H1 (cell line): Measurements from ENCODE around the gene GATA5. TPM values are rescaled to one million over a fixed set of nuclear protein-coding genes. Genes with fewer than 3 reads are reported as not detected.
A peak's percentile ranks its signal among the peaks of the same experiment; 100 is the strongest.

ENCODE experiments used
- CHD7 ChIP-seq: fragments of 300-600 bp; sonication (generic); IDR thresholded peaks from 2 replicates; pipeline ENCODE4 v1.7.1; 2012; ENCODE audit warnings: low read length, moderate library complexity, mild to moderate bottlenecking, inconsistent platforms; ENCODE audit not compliant: insufficient replicate concordance
- CTCF ChIP-seq, 3 experiments: IDR thresholded peaks; 1 replicate in 2 of 3; 2 replicates in 1 of 3; pipeline versions ENCODE4 v1.5.1 to v1.6.1; 2011; ENCODE audit warnings: low read length in 3 of 3, mild to moderate bottlenecking in 3 of 3, inconsistent platforms in 2 of 3, low read depth in 1 of 3, moderate library complexity in 1 of 3; ENCODE audit not compliant: insufficient read depth in 1 of 3; ENCODE audit errors: control extremely low read depth in 1 of 3
- GABPA ChIP-seq: IDR thresholded peaks from 2 replicates; pipeline ENCODE4 v1.6.1; 2011; ENCODE audit warnings: mild to moderate bottlenecking, low read length, moderate library complexity, borderline replicate concordance; ENCODE audit not compliant: insufficient read depth
- MAX ChIP-seq: IDR thresholded peaks from 2 replicates; pipeline ENCODE4 v1.6.1; 2012; ENCODE audit warnings: inconsistent platforms
- SIRT6 ChIP-seq: IDR thresholded peaks from one replicate; pipeline ENCODE4 v1.7.1; 2012; ENCODE audit warnings: low read length, inconsistent platforms
- SIX5 ChIP-seq: IDR thresholded peaks from 2 replicates; pipeline ENCODE4 v1.6.1; 2011; ENCODE audit warnings: mild to moderate bottlenecking, low read depth, low read length
- TAF1 ChIP-seq: IDR thresholded peaks from 2 replicates; pipeline ENCODE4 v1.6.1; 2011; ENCODE audit warnings: mild to moderate bottlenecking, low read depth, low read length
- polyA plus RNA-seq, 7 experiments: library from polyadenylated mRNA; depleted of rRNA in 3 of 7; stranded (reverse) in 5 of 7; unstranded in 2 of 7; fragments of >200 nt in 5 of 7; fragments of 200-250 nt in 2 of 7; gene quantifications; 1 replicate in 5 of 7; 2 replicates in 1 of 7; 4 replicates in 1 of 7; pipeline versions ENCODE4 v1.2.1 to v1.2.3, GENCODE V29; 2011 to 2013; ENCODE audit warnings: missing spikeins in 2 of 7, mixed read lengths in 2 of 7
- total RNA-seq: library from RNA; stranded (reverse); fragmentation: NEBNext Ultra II Directional; extraction: Animal tissue kit (Norgen Biotek cat#: 25700); gene quantifications from 2 replicates; pipeline ENCODE4 v1.2.1, GENCODE V29; 2021

GATA5 gene
- total and polyA plus RNA-seq, 2 of the 8 experiments (the other 6 are each of a cell fraction or from before 2014, with no cell fraction given): 0.08 to 0.11 TPM

GRCh38 chr20:62413896-62414481, 61.8 kb downstream of the GATA5 start (continued):
- no peak for TF ChIP-seq CHD7
- no peak for TF ChIP-seq SIX5
- TF ChIP-seq MAX: no peak
- no peak for TF ChIP-seq TAF1
- no peak for TF ChIP-seq SIRT6
- peak; percentile 79; the same call in 1 of the 2 replicates for TF ChIP-seq GABPA
- peak in 2 of 3 experiments; percentile 61 to 66; a peak in 3 of 4 replicates for TF ChIP-seq CTCF (IDR thresholded peaks at IDR 0.05; ENCODE audit: control extremely low read depth in 1 of 3, insufficient read depth in 1 of 3, low read depth in 1 of 3, low read length in 3 of 3)
